Smooth muscle cell (in vitro differentiated cells): Measurements from ENCODE around the gene ISG20L2. TPM values are rescaled to one million over a fixed set of nuclear protein-coding genes. Genes with fewer than 3 reads are reported as not detected.

Experiments
- DNase-seq: peaks from one replicate; lab custom pipeline; 2025; ENCODE audit not compliant: unreplicated experiment; lab: John Stamatoyannopoulos, UW
- H2AFZ ChIP-seq: fragments of 200-600 bp; sonication (generic); 2 replicates; pipeline ENCODE4 v1.6.0; 2016; ENCODE audit warnings: antibody characterized with exemption, low read depth, mild to moderate bottlenecking
- H3F3A ChIP-seq: fragments of 200-600 bp; sonication (generic); 2 replicates; pipeline ENCODE4 v1.6.0; 2017; ENCODE audit warnings: antibody characterized with exemption, low read depth
- H3K27ac ChIP-seq: fragments of 200-600 bp; sonication (generic); 2 replicates; pipeline ENCODE4 v1.5.1; 2016; ENCODE audit warnings: low read depth, mild to moderate bottlenecking
- H3K27me3 ChIP-seq: fragments of 200-600 bp; sonication (generic); 2 replicates; pipeline ENCODE4 v1.6.1; 2016; ENCODE audit warnings: low read depth, mild to moderate bottlenecking
- H3K36me3 ChIP-seq: fragments of 200-600 bp; sonication (generic); 2 replicates; pipeline ENCODE4 v1.5.1; 2016; ENCODE audit warnings: low read depth
- H3K4me1 ChIP-seq: fragments of 200-600 bp; sonication (generic); 2 replicates; pipeline ENCODE4 v1.5.1; 2016; ENCODE audit warnings: low read depth
- H3K4me2 ChIP-seq: fragments of 200-600 bp; sonication (generic); 2 replicates; pipeline ENCODE4 v1.6.0; 2016; ENCODE audit warnings: mild to moderate bottlenecking
- H3K4me3 ChIP-seq: fragments of 200-600 bp; sonication (generic); 2 replicates; pipeline ENCODE4 v1.5.1; 2016; ENCODE audit warnings: mild to moderate bottlenecking
- H3K79me2 ChIP-seq: fragments of 200-600 bp; sonication (generic); 2 replicates; pipeline ENCODE4 v1.6.0; 2016; ENCODE audit warnings: low read depth, mild to moderate bottlenecking
- H3K9ac ChIP-seq: fragments of 200-600 bp; sonication (generic); 2 replicates; pipeline ENCODE4 v1.6.0; 2016; ENCODE audit warnings: low read depth
- H3K9me3 ChIP-seq: fragments of 200-600 bp; sonication (generic); replicated peaks from 2 replicates; pipeline ENCODE4 v1.5.1; 2016; ENCODE audit warnings: low read depth
- H4K20me1 ChIP-seq: fragments of 200-600 bp; sonication (generic); 2 replicates; pipeline ENCODE4 v1.6.0; 2016; ENCODE audit warnings: low read depth
- CTCF ChIP-seq: fragments of 200-600 bp; sonication (generic); IDR thresholded peaks from 2 replicates; pipeline ENCODE4 v1.5.1; 2017; ENCODE audit warnings: borderline replicate concordance, mild to moderate bottlenecking, antibody characterized with exemption; ENCODE audit not compliant: insufficient read depth, poor library complexity, severe bottlenecking
- WGBS: methylation state at CpG from one replicate; pipeline ENCODE4 v1.1.7; 2016; ENCODE audit warnings: low lambda C conversion rate; 5-methylcytosine and 5-hydroxymethylcytosine counted together
- polyA plus RNA-seq: library from polyadenylated mRNA; unstranded; fragments of >200 nt; fragmentation: Nextera tagmentation; extraction: Ambion mirVana; gene quantifications from 2 replicates; pipeline ENCODE4 v1.2.1, GENCODE V29; 2016
- total RNA-seq: library from RNA; depleted of rRNA; stranded (reverse); fragments of >200 nt; gene quantifications from 2 replicates; pipeline ENCODE4 v1.2.3, GENCODE V29; 2014

The ISG20L2 gene
- total and polyA plus RNA-seq, 2 experiments from 2014 or later = 13.8 to 17.4 TPM

DNA sequence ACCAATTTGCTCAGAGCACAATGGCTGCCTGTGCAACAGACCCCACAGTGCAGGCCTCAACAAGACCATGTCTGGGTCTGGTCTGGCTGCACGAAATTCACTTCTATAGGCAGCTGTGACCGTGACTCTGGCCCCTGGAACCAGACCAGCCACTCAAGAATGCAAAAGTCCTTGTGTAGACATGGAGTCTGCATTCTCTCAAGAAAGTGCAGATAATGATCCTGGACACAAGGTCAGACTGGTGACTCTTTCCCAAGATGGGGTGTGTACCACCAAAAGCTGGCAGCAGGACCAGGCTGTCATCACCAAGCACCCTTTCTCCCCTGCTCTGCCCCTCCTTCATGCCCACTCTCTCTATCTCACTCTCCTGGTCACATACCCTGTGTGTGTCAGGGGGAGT is 7.4 kb downstream of the ISG20L2 start:
- Histone ChIP-seq H3K9ac (no peak overlapping the region), H2AFZ (no peak overlapping the region), H3K4me2 (no peak overlapping the region), H3K4me1 (peaks cover 10% of the 10 kb centered on the region), H4K20me1 (peaks cover 43% of the 10 kb centered on the region), H3K27ac (no peak overlapping the region), H3K27me3 (no peaks in the 10 kb centered on the region), H3K79me2 (peaks cover 27% of the 10 kb centered on the region), H3F3A (peaks cover 2% of the 10 kb centered on the region), H3K36me3 (no peaks in the 10 kb centered on the region), H3K4me3 (no peak overlapping the region), H3K9me3 (no peaks in the 10 kb centered on the region)
- WGBS = 54% methylated on average over 2 of the region's 2 CpGs
- TF ChIP-seq CTCF = no peak
- DNase-seq = no peak

DNA sequence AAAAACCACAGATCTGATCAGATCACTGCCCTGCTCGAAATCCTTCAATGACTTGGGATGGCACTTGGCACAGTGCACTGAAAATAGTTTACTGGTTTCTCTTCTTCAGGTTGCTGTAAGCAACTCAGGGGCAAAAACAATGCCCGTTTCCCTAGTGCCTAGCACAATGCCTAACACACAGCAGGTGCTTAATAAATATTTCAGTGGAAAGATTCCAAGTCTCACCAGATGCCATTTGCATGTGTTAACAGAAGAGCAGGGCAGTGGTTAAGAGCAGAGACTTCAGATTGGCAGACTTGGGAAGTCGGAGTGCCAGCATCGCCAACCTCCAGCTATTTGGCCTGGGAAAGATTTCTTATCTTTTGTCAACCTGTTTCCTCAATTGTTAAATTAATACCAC is 11.2 kb downstream of the ISG20L2 start:
- no peak for TF ChIP-seq CTCF
- Histone ChIP-seq H3K36me3 (no peaks in the 10 kb centered on the region), H3F3A (no peaks in the 10 kb centered on the region), H2AFZ (no peak overlapping the region), H3K4me3 (no peak overlapping the region), H3K27ac (no peak overlapping the region), H3K27me3 (no peaks in the 10 kb centered on the region), H3K4me2 (no peak overlapping the region), H3K9ac (no peak overlapping the region), H4K20me1 (peaks cover 7% of the 10 kb centered on the region), H3K4me1 (no peaks in the 10 kb centered on the region), H3K79me2 (no peaks in the 10 kb centered on the region), H3K9me3 (no peaks in the 10 kb centered on the region)
- no peak for DNase-seq
- WGBS = 97% methylated on average over 4 of the region's 4 CpGs

- no peak overlapping the region for H3K4me2 ChIP-seq
- no peak for DNase-seq
- H3K4me1 ChIP-seq = peaks cover 17% of the 10 kb centered on the region
- H3K79me2 ChIP-seq = no peaks in the 10 kb centered on the region
- H3K27ac ChIP-seq = no peak overlapping the region
- no peak overlapping the region for H3K4me3 ChIP-seq
- H3K36me3 ChIP-seq = no peaks in the 10 kb centered on the region
- no peak for TF ChIP-seq CTCF
- no peak overlapping the region for H3K9ac ChIP-seq
- WGBS = 93% methylated on average over 3 of the region's 3 CpGs
- H3F3A ChIP-seq = peaks cover 5% of the 10 kb centered on the region
- no peaks in the 10 kb centered on the region for H3K27me3 ChIP-seq
- H2AFZ ChIP-seq = no peak overlapping the region
- no peaks in the 10 kb centered on the region for H3K9me3 ChIP-seq
- no peaks in the 10 kb centered on the region for H4K20me1 ChIP-seq
Measured at GRCh38 chr1:156714830-156715229, 13.7 kb downstream of the ISG20L2 start.

DNA sequence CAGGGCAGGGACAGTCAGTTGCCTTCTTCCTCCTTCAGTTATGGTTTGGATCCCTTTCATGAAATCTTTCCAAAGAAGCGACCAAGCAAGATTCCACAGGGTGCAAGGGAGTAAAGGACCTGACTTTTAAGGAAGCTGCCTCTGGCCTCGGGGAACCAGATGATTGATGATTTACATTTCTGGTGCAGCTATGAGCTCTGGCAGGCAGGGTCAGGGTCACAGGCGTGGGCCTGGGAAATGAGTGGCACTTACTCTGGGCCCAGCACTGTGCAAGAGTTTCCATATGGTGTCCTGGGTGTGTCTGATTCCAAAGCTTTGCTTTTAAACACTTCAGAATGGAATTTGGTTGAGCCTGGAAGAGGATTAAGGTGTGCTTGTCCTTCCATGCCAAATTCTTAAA is 15.9 kb downstream of the ISG20L2 start:
- 59% methylated on average over 3 of the region's 3 CpGs for WGBS
- Histone ChIP-seq H4K20me1 (no peaks in the 10 kb centered on the region), H2AFZ (no peak overlapping the region), H3K4me2 (no peak overlapping the region), H3K79me2 (no peaks in the 10 kb centered on the region), H3K27me3 (no peaks in the 10 kb centered on the region), H3K9ac (no peak overlapping the region), H3K9me3 (no peaks in the 10 kb centered on the region), H3K36me3 (no peaks in the 10 kb centered on the region), H3K27ac (peak overlapping the region; percentile 7), H3K4me1 (peaks cover 39% of the 10 kb centered on the region), H3F3A (peaks cover 16% of the 10 kb centered on the region), H3K4me3 (no peak overlapping the region)
- DNase-seq = no peak
- TF ChIP-seq CTCF = no peak
